HEK293 (cell line): Measurements from ENCODE around the gene PIK3R5.

Experiments
- ZBTB20 ChIP-seq: fragments of 450-650 bp; formaldehyde crosslinking; IDR thresholded peaks from 2 replicates; pipeline ENCODE4 v1.5.1; 2016; ENCODE audit warnings: missing biosample characterization, missing genetic modification characterization
- ZNF16 ChIP-seq: fragments of 450-650 bp; formaldehyde crosslinking; IDR thresholded peaks from 2 replicates; pipeline ENCODE4 v1.5.1; 2016; ENCODE audit warnings: low read depth, missing biosample characterization, missing genetic modification characterization

DNA sequence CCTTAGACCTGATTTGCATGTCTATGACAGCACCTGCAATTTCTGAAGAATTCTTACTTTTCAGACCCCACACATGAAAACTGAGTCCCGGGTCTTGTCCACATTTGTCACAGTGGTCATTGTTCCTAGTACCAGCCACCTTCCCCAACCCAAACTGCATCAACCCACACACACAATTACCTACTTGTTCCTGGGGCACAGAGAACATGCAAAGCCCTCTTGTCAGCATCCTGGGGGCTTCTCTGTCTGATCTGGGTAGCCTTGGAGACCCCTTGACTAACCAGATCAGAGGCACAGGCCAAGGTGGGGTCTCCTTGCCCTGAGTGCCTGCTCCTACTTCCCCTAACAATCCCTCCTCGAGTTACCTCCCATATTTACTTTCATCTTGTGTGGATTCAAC is 61.3 kb downstream of the PIK3R5 start:
- TF ChIP-seq ZBTB20 (no peak), ZNF16 (tag by site-specific recombination) (no peak)
